Measurements from ENCODE around the gene CDH16.

Gene CDH16

DNA sequence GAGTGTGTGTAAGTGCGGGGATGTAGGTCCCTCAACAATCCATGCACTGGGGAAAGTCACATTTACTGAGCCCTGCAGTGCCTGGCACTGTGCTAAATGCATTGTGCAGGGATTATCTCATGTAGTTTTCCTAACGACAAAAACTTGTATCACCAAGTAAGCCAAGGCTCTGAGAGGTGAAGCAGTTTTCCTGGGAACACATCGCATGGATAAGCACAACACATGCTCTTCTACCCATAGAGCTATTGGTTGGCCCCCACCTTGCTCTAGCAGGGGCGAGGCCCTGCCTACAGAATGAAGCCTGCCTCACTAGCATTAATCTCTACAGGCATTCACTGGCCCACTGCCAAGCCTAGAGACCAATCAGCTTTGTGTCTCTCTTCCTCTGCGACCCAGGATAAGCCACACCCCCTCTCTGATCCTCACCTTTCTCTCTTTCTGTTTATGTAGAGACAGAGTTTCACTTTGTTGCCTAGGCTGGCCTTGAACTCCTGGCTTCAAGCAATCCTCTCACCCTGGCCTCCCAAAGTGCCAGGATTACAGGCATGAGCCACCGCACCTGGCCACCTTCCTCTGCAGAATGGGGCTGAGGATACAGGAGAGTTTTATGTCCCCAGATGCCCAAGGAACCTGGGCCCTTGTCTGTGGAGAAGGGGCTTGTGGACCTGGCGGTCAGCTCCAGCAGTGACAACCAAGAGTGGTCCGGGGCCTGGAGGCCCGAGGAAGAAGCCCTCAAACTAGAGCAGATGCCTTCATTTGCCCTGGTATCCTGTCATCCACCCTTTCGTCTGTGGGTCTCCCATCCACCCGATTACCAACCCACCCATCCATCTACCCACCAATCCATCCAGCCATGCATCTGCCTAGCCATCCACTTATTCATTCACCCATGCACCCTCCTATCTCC is 12.8 kb downstream of the CDH16 start:
- Histone ChIP-seq H4K20me1 (ENCODE audit: insufficient read depth, low read length) (no peaks in the 10 kb centered on the region), H3K9me3 (ENCODE audit: low read length) (no peaks in the 10 kb centered on the region), H2AFZ (ENCODE audit: low read length) (no peak overlapping the region), H3K4me1 (ENCODE audit: insufficient read depth, low read length, severe bottlenecking) (no peaks in the 10 kb centered on the region), H3F3A (ENCODE audit: insufficient read depth, low read length) (no peaks in the 10 kb centered on the region), H3K27ac (ENCODE audit: low read depth, low read length, poor library complexity, severe bottlenecking) (no peak overlapping the region), H3K27me3 (ENCODE audit: insufficient read depth, low read length) (0 out of 2 replicates have a peak, but pooled peaks cover 3% of the 10 kb centered on the region), H3K79me2 (ENCODE audit: insufficient read depth, low read length) (no peaks in the 10 kb centered on the region), H3K9me2 (ENCODE audit: low read depth, low read length) (no peaks in the 10 kb centered on the region), H3K36me3 (ENCODE audit: insufficient read depth, low read length) (no peaks in the 10 kb centered on the region), H3K4me3 (ENCODE audit: low read depth, low read length, poor library complexity, severe bottlenecking) (no peak overlapping the region), H3K4me2 (ENCODE audit: low read length) (no peak overlapping the region), H3K9ac (ENCODE audit: low read length) (no peak overlapping the region)
- TF ChIP-seq, protein P1, sequence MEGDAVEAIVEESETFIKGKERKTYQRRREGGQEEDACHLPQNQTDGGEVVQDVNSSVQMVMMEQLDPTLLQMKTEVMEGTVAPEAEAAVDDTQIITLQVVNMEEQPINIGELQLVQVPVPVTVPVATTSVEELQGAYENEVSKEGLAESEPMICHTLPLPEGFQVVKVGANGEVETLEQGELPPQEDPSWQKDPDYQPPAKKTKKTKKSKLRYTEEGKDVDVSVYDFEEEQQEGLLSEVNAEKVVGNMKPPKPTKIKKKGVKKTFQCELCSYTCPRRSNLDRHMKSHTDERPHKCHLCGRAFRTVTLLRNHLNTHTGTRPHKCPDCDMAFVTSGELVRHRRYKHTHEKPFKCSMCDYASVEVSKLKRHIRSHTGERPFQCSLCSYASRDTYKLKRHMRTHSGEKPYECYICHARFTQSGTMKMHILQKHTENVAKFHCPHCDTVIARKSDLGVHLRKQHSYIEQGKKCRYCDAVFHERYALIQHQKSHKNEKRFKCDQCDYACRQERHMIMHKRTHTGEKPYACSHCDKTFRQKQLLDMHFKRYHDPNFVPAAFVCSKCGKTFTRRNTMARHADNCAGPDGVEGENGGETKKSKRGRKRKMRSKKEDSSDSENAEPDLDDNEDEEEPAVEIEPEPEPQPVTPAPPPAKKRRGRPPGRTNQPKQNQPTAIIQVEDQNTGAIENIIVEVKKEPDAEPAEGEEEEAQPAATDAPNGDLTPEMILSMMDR (IDR thresholded peaks at IDR 0.05; ENCODE audit: low read length), result no peak
- no peak for TF ChIP-seq EZH2 (IDR thresholded peaks at IDR 0.05; ENCODE audit: borderline replicate concordance, low read length)

DNA sequence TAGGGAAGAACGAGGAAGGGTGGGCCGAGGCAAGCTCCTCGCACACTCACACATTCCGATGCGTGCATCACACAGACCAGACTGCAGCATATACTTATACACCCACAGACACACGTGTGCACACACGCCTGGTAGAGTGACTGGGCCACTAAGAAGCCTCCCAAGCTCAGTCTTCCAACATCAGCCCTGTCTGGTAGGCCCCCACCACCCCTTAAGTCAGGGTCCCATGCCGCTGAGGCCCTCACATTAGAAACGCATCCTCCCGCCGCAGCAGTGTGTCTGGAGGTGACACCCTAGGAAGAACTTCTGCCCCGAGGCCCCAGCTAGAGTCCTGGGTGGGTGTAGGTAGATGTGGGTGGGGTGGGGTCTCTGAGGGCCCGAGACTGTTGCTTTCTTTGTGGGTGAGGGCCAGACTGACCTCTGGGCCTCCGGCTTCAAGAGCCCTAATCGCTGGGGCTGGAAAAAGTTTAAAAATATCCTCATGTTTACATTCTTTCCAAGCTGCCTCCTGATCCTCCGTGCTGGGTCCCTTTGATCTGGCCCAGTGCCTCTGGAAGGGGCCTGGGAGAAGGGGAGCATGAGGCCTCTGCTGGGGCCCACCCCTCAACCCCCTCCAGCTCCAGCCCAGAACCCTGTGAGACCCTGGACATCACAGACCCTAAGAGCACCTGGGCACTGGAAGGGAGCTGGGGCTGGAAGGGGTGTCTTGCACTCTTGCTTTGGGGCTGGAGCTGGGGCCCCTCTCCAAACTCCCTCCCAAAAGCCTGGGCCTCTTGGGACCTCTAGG is 13.6 kb downstream of the CDH16 start:
- H3K27me3 ChIP-seq (ENCODE audit: insufficient read depth, low read length), result 0 out of 2 replicates have a peak, but pooled peaks cover 3% of the 10 kb centered on the region
- H3K9me3 ChIP-seq (ENCODE audit: low read length), result no peaks in the 10 kb centered on the region
- H3K4me1 ChIP-seq (ENCODE audit: insufficient read depth, low read length, severe bottlenecking), result no peaks in the 10 kb centered on the region
- no peaks in the 10 kb centered on the region for H3K9me2 ChIP-seq (ENCODE audit: low read depth, low read length)
- H3K4me2 ChIP-seq (ENCODE audit: low read length), result no peak overlapping the region
- no peaks in the 10 kb centered on the region for H3K36me3 ChIP-seq (ENCODE audit: insufficient read depth, low read length)
- no peak overlapping the region for H3K9ac ChIP-seq (ENCODE audit: low read length)
- no peaks in the 10 kb centered on the region for H3K79me2 ChIP-seq (ENCODE audit: insufficient read depth, low read length)
- H2AFZ ChIP-seq (ENCODE audit: low read length), result no peak overlapping the region
- TF ChIP-seq, protein P1 (IDR thresholded peaks at IDR 0.05; ENCODE audit: low read length), result no peak
- no peak for TF ChIP-seq EZH2 (IDR thresholded peaks at IDR 0.05; ENCODE audit: borderline replicate concordance, low read length)
- no peaks in the 10 kb centered on the region for H4K20me1 ChIP-seq (ENCODE audit: insufficient read depth, low read length)
- no peaks in the 10 kb centered on the region for H3F3A ChIP-seq (ENCODE audit: insufficient read depth, low read length)
- H3K27ac ChIP-seq (ENCODE audit: low read depth, low read length, poor library complexity, severe bottlenecking), result no peak overlapping the region
- H3K4me3 ChIP-seq (ENCODE audit: low read depth, low read length, poor library complexity, severe bottlenecking), result no peak overlapping the region

DNA sequence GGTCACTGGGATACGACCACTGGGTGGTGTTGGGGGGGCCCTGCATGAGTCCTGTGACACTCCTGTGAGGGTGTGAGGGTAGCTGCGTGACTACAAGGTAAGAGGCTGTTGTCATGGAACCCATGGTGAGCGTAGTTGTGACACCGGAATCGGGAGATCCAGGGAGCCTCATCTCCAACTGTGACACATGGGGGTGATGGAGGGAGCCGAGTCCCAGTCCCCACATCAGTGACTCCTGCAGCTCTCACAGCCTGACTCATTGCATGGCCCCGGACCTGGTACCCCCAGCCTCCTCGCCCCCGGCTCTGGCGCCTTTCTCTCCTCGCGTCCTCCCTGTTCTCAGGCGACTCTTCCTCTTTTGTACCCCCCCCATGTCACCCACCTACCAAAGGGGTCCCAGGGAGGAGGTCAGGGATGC is 14.2 kb downstream of the CDH16 start:
- TF ChIP-seq EZH2 (IDR thresholded peaks at IDR 0.05; ENCODE audit: borderline replicate concordance, low read length), result no peak
- TF ChIP-seq, protein P1 (IDR thresholded peaks at IDR 0.05; ENCODE audit: low read length), result no peak
- H3K4me3 ChIP-seq (ENCODE audit: low read depth, low read length, poor library complexity, severe bottlenecking), result no peak overlapping the region
- no peaks in the 10 kb centered on the region for H3K36me3 ChIP-seq (ENCODE audit: insufficient read depth, low read length)
- no peak overlapping the region for H2AFZ ChIP-seq (ENCODE audit: low read length)
- no peaks in the 10 kb centered on the region for H3K9me2 ChIP-seq (ENCODE audit: low read depth, low read length)
- no peak overlapping the region for H3K27ac ChIP-seq (ENCODE audit: low read depth, low read length, poor library complexity, severe bottlenecking)
- H3F3A ChIP-seq (ENCODE audit: insufficient read depth, low read length), result no peaks in the 10 kb centered on the region
- H3K4me2 ChIP-seq (ENCODE audit: low read length), result no peak overlapping the region
- H3K9me3 ChIP-seq (ENCODE audit: low read length), result no peaks in the 10 kb centered on the region
- no peak overlapping the region for H3K9ac ChIP-seq (ENCODE audit: low read length)
- H3K4me1 ChIP-seq (ENCODE audit: insufficient read depth, low read length, severe bottlenecking), result no peaks in the 10 kb centered on the region
- H3K79me2 ChIP-seq (ENCODE audit: insufficient read depth, low read length), result no peaks in the 10 kb centered on the region
- peaks cover 3% of the 10 kb centered on the region; the same call in 1 of the 2 replicates for H3K27me3 ChIP-seq (ENCODE audit: insufficient read depth, low read length)
- H4K20me1 ChIP-seq (ENCODE audit: insufficient read depth, low read length), result no peaks in the 10 kb centered on the region

Measured in OCI-LY1 (cell line).